ENCODE data around the gene HERC3.

The HERC3 gene

DNA sequence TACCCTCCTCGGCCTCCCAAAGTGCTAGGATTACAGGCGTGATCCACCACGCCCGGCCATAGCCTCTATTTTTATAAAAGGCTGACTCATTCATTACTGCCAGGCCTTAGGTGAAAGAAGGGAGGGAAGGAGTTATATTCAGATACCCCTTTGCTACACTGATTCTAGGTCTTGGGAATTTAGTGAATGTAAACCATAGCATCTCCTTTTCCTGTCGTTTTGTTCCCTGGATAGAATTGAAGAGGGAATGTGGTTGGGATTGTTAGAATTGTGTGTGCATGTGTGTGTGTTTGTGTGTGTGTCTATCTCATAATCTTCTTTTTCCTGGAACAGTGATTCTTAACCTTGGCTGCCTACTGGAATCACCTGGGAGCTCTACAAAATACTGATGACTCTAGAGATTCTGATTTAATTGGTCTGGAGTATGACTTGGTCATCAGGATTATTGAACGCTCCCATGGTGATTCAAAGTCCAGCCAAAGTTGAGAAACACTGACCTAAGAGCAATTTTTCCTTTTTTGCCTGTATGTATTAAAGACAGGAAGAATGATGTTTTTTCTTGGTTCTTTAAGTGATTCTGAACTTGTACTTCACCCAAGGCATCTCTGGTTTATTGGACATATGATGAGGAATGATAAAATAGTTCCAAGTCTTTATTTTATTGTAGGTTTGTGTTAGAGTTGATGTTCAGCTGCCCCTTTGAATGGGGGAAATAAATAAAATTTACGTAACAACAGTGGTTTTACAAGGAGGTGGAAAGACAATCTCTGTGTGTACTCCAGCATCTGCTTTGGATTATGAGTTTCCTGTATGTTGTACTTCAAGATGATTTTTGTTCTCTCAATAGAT is 68.4 kb downstream of the HERC3 start:
- no peak for DNase-seq

DNA sequence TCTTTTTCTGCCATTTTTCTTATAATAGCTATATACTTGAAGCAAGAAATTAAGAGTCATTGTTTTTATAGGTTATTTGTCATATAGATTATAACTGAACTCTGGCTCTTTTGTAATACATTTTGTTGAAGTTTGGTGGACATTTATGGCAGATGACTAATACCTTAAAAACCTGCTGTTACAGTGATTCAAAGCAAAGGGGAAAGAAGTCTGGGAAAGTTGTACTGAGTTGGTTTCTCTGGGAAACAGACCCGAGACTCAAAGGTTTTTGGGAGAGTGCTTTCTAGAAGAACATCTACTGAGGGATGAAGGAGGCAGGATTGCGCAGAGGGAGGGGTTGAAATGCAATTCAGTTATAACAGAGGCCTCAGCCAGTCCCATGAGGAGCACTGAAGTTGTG is 69.5 kb downstream of the HERC3 start:
- no peak for DNase-seq

DNA sequence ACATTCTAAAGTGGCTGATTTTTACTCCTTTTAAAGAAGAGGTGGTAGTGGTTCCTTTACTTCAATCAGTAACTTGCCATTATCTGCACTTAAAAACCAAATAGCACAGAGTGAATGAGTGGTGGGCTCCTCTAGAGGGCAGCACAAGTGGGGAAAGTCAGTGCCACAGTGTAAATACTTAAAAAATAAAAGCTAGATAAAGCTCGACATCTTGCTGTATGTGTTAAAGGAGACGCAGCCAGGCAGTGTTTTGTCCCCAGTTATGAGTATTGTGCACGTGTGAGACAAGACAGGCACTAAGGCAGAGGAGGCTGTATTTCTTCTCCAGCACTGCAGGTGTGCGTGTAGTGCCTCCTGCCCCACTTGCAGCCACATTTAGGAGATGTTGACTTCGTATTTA is 80.7 kb downstream of the HERC3 start:
- peak in 1 of 2 donors; percentile 21 for DNase-seq

DNA sequence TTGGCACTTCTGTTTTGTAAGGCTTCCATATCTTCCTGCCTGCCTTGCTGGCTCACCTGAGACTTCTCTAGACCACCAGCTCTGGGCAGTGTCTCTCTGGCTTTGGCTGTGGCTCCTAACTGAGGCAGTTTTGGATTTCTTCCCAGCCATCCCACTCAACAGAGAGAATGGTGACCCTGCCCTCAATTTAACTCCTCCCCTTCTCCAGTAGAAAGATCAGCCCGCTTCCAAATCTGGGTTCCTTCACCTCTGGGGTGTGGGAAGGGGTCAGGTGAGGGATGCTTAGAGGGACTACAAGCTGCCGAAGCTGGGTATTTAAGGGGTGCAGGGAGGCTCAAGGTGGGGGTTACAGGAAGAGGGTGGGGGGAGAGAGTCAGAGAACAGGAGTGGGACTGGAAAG is 81.6 kb downstream of the HERC3 start:
- no peak for DNase-seq

DNA sequence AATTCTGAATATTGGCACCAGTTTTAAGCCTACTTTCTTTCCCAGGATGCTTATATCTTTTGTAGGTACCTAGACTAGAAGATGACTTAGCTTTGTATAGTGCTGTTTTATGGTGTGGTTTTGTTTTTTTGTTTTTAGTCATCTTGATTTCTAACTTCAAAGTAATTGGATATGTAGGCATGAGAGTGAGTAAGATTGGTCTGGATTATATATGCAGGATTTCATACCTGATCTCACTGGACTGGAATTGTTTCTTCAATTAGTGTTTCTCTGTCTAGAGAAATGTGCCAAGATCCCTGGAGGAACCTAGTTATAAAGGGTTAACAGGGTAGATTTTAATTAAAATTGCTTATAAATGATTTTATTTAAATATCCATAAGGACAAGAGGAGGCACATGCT is 82.3 kb downstream of the HERC3 start:
- DNase-seq = no peak

DNA sequence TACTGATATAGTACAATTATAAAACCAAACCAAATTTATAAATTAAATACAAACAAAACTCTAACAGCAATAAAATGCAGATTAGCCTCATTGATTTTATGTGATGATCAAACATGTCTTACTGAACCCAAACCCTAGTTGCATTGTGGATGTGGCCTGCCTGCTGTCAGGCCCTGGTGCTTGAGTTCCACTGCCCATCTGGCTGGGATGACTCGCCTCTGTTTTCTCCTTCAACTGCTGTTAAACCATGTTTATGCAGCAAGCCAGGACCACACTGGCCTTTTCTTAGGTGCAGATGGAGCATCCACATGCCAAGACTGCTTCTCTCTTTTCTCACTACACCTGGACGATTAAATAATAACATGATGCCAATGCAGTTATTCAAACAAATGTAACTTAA is 82.7 kb downstream of the HERC3 start:
- DNase-seq = no peak

DNA sequence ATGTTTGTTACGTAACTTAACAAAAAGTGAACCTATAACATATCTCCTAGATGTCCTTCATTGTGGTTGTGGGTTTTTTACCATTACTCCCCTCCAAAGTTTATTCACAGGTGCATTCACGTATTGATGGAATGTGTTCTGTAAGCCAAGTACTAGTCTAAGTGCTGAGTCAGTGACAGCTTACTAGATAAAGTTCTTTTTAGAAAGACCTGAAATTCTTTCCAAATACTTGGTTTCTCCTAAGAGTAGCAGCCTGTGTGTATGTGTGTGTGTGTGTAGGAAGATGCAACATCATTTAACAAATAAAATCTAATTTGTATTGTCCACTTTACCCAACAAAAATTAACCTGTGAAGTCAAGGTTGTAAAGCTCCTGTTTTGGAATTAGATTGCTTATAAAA is 83.3 kb downstream of the HERC3 start:
- DNase-seq = no peak

DNA sequence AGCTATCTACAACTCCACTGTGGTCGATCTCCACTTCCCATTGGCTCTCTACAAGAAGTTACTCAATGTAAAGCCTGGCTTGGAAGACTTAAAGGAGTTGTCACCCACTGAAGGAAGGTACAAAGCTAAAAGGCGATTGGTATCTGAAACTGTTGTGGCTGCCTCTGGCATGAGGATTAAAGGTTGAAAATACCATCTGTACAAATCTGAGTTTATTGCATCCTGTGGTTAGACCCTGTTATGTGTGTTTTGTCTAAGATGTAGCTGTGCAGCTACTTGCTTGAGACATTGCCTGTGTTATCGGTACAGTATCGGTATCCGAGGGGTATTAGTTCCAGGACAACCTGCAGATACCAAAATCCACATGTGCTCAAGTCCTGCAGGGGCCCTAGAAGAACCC is 88.9 kb downstream of the HERC3 start:
- no peak for DNase-seq

DNA sequence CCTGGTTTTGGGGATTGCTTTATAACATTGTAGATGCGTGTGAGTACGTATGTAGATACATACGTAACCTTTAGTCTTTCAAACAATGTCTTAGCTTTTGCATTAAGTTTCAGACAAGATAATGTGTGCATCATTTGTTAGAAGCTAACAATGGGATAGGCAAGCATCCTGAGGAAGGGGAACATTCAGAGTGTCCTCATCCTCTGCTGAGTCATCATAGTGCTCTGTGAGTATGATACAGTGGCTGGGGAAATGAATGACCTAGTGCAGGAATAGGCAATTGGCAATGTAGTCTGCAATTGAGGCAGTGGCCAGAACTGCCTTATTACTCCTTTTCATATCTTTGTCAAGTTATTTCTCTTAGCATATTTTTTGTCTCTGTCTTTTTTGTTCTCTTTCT is 98.1 kb downstream of the HERC3 start:
- peak in 1 of 2 donors; percentile 9 for DNase-seq

DNA sequence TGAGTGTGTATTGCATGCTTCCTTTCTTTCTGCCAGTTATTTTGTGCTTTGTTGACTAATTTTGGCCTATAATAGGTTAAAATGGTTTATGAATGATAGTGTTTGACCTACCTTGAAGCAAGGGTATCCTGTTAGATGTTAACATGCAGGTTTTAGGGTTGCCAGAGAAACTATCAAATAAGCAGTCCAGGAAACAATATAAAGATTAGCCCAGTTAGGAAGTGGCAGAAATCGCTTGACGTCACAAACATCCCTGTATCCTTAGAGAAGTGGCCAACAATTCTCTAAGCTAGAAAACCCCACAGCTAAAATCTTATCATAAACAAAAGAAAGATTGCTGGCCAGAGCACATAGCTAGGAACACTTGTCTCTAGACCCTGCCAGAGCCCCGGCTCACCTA is 101.5 kb downstream of the HERC3 start:
- no peak for DNase-seq

DNA sequence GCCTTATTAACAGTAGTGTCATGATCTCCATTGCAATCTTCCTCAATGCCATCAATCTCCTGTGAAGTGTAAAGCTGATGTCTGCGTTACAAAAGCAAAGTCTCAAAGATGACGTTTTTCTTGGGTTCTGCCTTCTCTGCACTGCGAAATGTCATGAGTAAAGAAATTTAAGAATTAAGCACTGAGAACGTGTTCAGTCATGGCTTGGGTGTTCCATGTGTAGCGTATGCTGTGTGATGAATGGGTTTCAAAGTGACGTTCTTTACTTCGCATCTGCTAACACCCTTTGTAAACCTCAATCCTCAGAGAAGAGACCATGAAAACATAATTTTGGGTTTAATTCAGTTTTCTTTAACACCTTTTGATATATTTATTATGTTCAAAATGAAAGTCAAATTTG is 104.3 kb downstream of the HERC3 start:
- no peak for DNase-seq

DNA sequence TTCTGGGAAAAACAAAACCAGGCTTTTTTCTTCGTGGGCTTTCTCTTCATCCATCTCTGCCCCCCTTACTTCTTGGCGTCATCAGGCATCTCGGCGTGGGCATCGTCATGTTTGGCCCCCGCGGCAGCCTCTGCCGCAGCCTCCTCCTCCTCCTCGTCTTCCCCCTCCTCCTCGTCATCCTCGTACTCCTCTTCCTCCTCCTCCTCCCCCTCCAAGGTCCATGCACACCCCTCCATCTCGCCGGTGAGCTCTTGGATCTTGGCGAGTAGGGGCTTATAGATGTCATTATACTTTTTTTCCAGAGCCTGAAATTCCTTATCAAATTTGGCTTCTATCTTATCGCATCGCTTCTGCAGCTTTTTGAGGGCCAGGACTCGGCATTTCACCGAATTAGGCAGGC is 104.9 kb downstream of the HERC3 start:
- no peak for DNase-seq

DNA sequence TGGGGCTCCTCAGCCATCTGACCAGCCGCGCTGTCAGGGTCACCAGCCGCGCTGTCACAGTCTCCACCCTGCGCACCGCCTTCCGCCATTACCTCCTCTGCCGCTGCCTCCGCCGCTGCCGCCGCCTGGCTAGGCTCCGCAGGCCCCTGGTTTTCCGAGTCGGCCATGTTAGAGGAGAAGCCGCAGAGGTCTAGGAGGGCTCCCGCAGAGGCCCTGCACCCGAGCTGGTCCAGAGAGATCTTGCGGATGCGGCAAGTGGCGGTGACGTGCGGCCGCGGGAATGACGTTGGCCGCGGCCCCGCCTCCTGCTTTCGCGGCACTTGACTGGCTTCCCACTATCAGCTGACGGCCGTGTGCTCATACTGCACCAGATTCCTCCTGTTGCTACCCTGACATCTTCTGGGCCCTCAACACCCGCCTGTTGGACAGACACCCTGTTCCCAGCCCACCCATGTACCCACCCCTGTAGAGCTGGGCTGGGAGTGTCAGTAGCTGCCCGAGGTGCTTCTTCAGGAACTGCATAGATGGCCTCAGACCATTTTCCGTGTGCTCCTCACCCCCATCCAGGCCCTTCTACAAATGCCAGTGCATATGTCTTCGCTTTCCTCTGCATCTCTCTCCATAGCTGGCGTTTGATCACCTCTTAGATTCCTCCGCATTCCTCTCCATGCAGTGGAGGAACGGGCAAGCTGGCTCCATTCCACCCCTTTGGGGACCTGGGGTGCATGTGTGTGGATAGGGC is 105.5 kb downstream of the HERC3 start, which contains the start of gene NAP1L5:
TSS of gene NAP1L5 (minus strand) at position 242 of the 742 bp plus-strand sequence. CDS start at position 167, 75 bp downstream.
- peak in 1 of 2 donors; percentile 13 for DNase-seq

DNA sequence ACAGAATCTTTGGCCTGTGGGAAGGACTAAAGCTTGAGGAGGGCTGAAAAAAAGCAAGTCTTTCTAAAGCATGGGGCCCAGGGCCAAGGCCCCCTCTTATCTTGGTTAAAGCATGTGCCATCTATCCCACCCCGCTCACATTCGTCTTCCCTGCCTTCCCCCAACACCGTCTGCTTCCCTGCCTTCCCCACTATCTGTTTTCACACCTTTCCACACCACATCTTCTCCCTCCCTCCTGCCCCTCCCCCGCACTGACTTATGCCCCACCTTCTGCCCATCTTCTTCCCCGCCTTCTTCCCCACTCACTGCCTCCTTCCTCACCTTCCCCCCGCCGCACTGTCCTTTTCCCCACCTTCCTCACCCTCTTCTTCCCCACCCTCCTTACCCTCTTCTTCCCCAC is 106.2 kb downstream of the HERC3 start:
- no peak for DNase-seq

DNA sequence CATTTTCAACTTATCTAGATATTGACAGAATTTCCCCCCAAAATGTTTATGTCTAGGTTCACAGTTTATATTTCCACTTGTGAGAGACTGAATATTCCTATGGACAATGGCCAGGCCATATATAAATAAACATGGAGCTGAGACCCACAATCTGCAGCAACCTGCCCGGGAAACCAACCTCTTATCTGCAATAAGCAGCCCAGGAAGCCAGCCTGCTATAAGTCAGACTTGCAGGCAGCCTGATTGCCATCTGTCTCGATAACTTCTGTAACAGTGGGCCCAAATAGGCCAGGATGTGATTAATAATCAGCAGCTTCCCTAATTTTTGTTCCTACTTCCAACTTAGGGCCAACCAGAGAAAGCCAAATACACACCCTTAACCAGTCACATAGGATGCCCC is 110.5 kb downstream of the HERC3 start:
- DNase-seq = no peak

DNA sequence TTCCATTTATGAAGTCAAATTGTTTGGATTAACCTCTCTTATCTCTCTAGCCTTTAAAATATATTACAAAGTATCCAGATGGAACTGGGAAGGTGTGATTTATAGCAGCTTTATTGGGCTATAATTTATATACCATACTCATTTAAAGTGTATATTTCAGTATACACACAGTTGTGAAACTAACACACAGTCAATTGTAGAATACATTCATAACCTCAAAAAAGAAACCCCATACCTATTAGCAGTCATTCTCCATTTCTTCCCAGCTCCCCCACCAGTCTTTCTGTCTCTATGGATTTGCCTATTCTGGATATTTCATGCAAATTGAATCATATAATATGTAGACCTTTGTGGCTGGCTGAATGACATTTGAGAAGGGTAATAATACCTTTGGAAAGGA is 112.9 kb downstream of the HERC3 start:
- no peak for DNase-seq

DNA sequence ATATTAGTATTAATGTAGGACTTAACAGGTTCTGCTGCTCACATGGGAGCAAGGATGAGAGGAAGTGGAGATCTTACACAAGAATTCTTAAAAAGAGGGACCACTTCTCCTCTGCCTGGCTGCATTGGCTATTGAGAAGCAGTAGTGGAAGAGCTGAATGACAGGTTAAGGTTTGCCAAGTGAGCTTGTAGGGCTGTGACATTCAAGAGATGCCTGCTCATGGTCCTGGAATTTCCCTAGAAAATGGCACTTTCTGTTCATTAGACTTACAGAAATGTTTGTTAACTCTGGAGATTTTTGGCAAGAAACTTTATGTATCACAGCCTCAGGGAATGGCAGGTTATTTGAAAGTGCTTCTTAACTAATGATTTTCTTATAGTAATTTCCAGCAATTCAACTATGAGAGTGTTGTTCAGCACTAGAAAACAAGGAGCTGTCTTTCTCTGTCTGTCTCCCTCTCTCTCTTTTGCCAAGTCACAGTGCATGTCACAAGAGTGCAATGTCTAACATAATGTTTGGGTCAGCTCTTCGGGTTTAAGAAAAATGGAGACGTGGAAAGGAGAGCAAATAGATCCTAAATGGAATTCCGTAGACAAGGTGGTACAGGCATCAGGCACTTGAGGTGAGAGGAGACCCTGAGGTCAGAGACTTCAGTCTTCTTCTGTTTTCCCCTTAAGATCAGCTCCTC is 113.7 kb downstream of the HERC3 start:
- DNase-seq = no peak

DNA sequence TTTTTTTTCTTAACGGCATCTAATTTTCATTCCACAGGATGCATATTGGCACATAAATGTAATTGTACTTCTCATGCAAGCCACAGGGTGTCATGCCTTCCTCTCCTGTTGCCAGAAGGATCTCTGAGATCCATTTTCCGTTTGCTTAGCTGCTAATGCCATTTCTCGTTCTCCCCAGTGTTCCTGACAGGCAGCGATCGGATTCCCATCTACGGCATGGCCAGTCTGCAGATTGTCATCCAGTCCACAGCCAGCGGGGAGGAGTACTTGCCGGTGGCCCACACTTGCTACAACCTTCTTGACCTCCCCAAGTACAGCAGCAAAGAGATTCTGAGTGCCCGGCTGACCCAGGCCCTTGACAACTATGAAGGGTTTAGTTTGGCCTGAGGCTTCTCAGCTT is 114.3 kb downstream of the HERC3 start:
- DNase-seq = no peak

DNA sequence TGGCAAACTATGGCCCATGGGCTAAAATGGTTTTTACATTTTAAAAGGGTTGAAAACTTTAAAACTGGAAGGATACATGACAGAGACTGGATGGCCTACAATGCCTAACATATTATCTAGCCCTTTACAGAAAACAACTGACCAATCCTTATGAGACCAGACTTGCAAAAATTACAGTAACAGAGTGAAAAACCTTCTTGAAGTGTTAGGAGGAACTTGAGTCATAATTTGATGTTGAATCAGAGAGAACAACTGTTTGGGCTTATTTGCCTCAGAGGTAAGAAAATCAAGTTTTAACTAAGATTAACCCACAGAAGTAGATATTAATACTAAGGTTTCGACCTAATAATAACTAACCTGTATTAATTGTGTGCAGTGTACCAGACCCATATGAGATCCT is 117.7 kb downstream of the HERC3 start:
- DNase-seq = no peak

DNA sequence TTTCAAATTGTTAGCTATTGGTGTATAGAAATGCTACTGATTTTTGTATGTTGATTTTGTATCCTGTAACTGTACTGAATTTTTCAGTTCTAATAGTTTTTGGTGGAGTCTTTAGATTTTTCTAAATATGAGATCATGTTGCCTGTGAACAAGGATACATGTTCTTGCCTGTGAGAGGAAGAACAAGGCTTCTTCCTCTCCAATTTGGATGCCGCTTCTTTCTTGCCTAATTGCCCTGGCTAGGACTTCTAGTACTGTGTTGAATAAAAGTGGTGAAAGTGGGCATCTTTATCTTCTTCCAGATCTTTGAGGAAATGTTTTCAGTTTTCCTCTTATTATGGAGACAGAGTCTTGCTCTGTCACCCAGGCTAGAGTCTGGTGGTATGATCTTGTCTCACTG is 121.5 kb downstream of the HERC3 start:
- no peak for DNase-seq

DNA sequence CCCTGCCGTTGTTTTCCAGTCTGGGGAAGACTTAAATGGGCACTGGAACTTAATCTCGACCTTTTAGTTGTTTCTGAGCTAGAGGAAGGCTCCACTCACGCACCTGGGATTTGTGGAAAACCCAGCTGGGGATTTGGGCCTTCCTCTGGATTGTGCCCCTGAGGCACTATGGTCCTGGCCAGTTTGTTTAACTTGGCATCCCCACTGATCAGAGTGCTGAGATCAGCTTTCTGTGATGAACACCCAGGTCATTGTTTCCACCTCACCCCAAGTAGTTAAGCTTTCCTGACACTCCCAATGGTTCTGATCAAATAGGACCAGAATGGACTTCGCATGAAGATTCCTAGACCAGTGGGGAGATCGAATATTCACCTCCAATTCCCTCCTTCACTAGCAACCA is 125.8 kb downstream of the HERC3 start:
- no peak for DNase-seq

DNA sequence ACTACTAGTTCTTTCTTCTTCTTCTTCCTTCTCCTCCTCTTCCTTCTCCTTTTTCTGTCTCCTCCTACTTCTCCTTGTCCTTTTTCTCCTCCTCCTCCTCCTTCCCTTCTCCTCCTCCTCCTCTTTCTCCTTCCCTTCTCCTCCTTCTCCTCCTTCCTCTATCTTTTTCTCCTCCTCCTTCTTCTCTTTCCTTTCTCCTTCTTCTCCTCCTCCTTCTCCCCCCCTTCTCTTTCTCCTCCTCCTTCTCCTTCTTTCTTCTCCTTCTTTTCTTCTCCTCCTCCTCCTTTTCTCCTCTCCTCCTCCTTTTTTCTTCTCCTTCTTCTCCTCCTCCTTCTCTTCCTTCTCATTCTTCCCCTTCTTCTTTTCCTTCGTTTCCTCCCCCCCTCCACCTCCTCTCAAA is 127.1 kb downstream of the HERC3 start:
- no peak for DNase-seq
